CD4-positive, alpha-beta memory T cell (primary cell): Measurements from ENCODE around the gene ZDHHC1. TPM values are rescaled to one million over a fixed set of nuclear protein-coding genes. Genes with fewer than 3 reads are reported as not detected.
"Not testable (repeated sequence)": the region's sequence is repeated elsewhere in the genome, so short reads cannot be mapped to it uniquely, and the experiment has no call there.

ENCODE experiments used
- CTCF ChIA-PET: fragments of 350-600 bp; sonication (Branson Sonifier 250); formaldehyde crosslinking; loops from one replicate; lab custom pipeline; 2021; ENCODE audit warnings: inconsistent platforms; ENCODE audit not compliant: partially characterized antibody; lab: Charles Lee
- POLR2A ChIA-PET: fragments of 350-600 bp; sonication (Branson Sonifier 250); formaldehyde crosslinking; loops from one replicate; lab custom pipeline; 2021; ENCODE audit not compliant: partially characterized antibody; lab: Charles Lee
- DNase-seq, 5 donors: peaks; one replicate each; pipeline versions ENCODE4 v3.0.0 to v3.0.0-alpha.2; 2020 to 2022; ENCODE audit warnings: mixed read lengths in 1 of 5
- H3K27ac ChIP-seq: one replicate; pipeline ENCODE4 v1.7.0; 2013; ENCODE audit warnings: low read depth, low read length
- H3K27me3 ChIP-seq: 2 replicates; pipeline ENCODE4 v1.7.0; 2013; ENCODE audit warnings: mild to moderate bottlenecking, low read length, moderate library complexity; ENCODE audit not compliant: insufficient read depth
- H3K36me3 ChIP-seq: 2 replicates; pipeline ENCODE4 v1.7.0; 2013; ENCODE audit warnings: mild to moderate bottlenecking, low read length, moderate library complexity; ENCODE audit not compliant: insufficient read depth
- H3K4me1 ChIP-seq: 2 replicates; pipeline ENCODE4 v1.7.0; 2013; ENCODE audit warnings: mild to moderate bottlenecking, low read length, moderate library complexity; ENCODE audit not compliant: insufficient read depth
- H3K4me3 ChIP-seq, 2 donors: one replicate each; pipeline ENCODE4 v1.7.0; 2013; ENCODE audit warnings: low read length in 2 of 2, mild to moderate bottlenecking in 1 of 2
- H3K9me3 ChIP-seq, 2 donors: one replicate each; pipeline ENCODE4 v1.7.0; 2013; ENCODE audit warnings: low read length in 2 of 2, control low read depth in 1 of 2; ENCODE audit not compliant: control insufficient read depth in 1 of 2
- H3K27ac Mint-ChIP-seq, 7 donors: one replicate each; pipeline ENCODE4 v1.8.0; 2020 to 2021; ENCODE audit warnings: mixed read lengths in 7 of 7, mild to moderate bottlenecking in 6 of 7, inconsistent platforms in 3 of 7, moderate library complexity in 3 of 7
- H3K27me3 Mint-ChIP-seq, 2 donors: one replicate each; pipeline ENCODE4 v1.8.0; 2020 to 2021; ENCODE audit warnings: mixed read lengths in 2 of 2
- H3K36me3 Mint-ChIP-seq, 2 donors: one replicate each; pipeline ENCODE4 v1.8.0; 2020 to 2021; ENCODE audit warnings: mixed read lengths in 2 of 2, inconsistent platforms in 1 of 2, mild to moderate bottlenecking in 1 of 2
- H3K4me1 Mint-ChIP-seq, 4 donors: one replicate each; pipeline ENCODE4 v1.8.0; 2020 to 2021; ENCODE audit warnings: mixed read lengths in 4 of 4, mild to moderate bottlenecking in 1 of 4
- H3K4me3 Mint-ChIP-seq, 8 donors: one replicate each; pipeline ENCODE4 v1.8.0; 2020 to 2021; ENCODE audit warnings: mixed read lengths in 8 of 8, mild to moderate bottlenecking in 7 of 8, moderate library complexity in 6 of 8, inconsistent platforms in 3 of 8
- H3K9me3 Mint-ChIP-seq, 8 donors: one replicate each; pipeline ENCODE4 v1.8.0; 2020 to 2021; ENCODE audit warnings: mixed read lengths in 8 of 8, mild to moderate bottlenecking in 5 of 8, inconsistent platforms in 3 of 8, moderate library complexity in 1 of 8
- intact Hi-C: fragments of 100-400 bp; cut with micrococcal nuclease; formaldehyde crosslinking; loops from one replicate; pipeline ENCODE4 v1.15.1; 2023
- polyA plus RNA-seq, 2 donors: library from polyadenylated mRNA; unstranded; fragments of 300-500 nt; fragmentation: Illumina TruSeq; gene quantifications; one replicate each; pipeline ENCODE4 v1.2.3, GENCODE V29; 2021
- total RNA-seq, 2 experiments: library from RNA; stranded (reverse); gene quantifications; one replicate each; pipeline ENCODE4 v1.2.3, GENCODE V29; 2021

ZDHHC1 gene
- total and polyA plus RNA-seq, 4 experiments from 2014 or later, result not detected

- H3K4me3 Mint-ChIP-seq, result no peak overlapping the region
Measured at GRCh38 chr16:67388191-67388590, 28.1 kb downstream of the ZDHHC1 start.

DNA sequence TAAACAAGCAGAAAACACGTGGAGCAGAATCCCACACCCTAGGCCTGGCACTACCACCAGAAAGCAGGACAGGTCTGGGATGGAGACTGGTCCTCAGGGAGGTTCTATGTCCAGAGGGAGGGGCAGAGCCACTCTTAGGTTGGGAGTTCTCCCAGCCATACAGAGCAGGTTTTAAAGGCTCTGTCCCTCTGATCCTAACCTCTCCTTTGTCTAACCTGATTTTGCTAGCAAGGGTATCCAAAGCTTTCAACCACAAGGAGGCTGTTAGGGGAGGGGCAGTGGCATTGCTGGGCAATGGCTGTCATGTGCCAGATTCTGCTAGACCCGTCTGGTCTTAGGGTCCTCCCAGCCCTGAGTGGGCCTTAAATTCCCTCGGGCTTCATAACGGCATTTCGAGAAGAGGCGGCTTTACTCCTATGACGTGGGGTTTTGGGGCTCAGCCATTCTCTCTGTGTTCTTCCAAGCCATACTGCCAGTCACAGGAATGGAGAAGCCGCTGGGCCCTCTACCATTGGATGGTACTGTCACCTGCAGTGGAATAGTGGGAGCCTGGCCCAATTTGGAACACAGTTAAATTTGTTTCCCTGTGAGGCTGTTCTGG is 28.7 kb downstream of the ZDHHC1 start:
- no peak overlapping the region for H3K27ac ChIP-seq
- no peak overlapping the region for H3K4me3 ChIP-seq
- no peaks in the 10 kb centered on the region for H3K9me3 ChIP-seq
- Mint-ChIP-seq H3K4me1 (peaks cover 0 to 2% (median 0%) of the 10 kb centered on the region in 4 donors), H3K9me3 (no peaks in the 10 kb centered on the region), H3K27me3 (peaks cover 3 to 8% of the 10 kb centered on the region in 2 donors), H3K27ac (no peak overlapping the region), H3K36me3 (no peaks in the 10 kb centered on the region), H3K4me3 (no peak overlapping the region)
- ChIA-PET POLR2A (no interaction called here), CTCF (no interaction called here)
- intact Hi-C loops, result no loop called here
- no peaks in the 10 kb centered on the region for H3K4me1 ChIP-seq
- H3K27me3 ChIP-seq, result peaks cover under 1% of the 10 kb centered on the region
- H3K36me3 ChIP-seq, result no peaks in the 10 kb centered on the region
- DNase-seq, result no peak

More at GRCh38 chr16:67388191-67388590, 28.1 kb downstream of the ZDHHC1 start:
- Histone ChIP-seq H3K27me3 (peaks cover 4% of the 10 kb centered on the region), H3K4me3 (no peak overlapping the region), H3K9me3 (no peaks in the 10 kb centered on the region), H3K4me1 (no peaks in the 10 kb centered on the region), H3K27ac (no peak overlapping the region), H3K36me3 (no peaks in the 10 kb centered on the region)
- H3K9me3 Mint-ChIP-seq, result no peaks in the 10 kb centered on the region
- CTCF ChIA-PET, result interaction anchor here (1.1 kb wide), 1 partner anchor 14 kb away, joined by 3 read pairs; no protein-coding TSS in a partner anchor
- H3K4me1 Mint-ChIP-seq, result peaks cover 0 to 2% (median 0%) of the 10 kb centered on the region in 4 donors
- intact Hi-C loops, result no loop called here
- H3K27me3 Mint-ChIP-seq, result peaks cover 4 to 9% of the 10 kb centered on the region in 2 donors
- no peak overlapping the region for H3K27ac Mint-ChIP-seq
- no peak for DNase-seq
- POLR2A ChIA-PET, result no interaction called here
- no peaks in the 10 kb centered on the region for H3K36me3 Mint-ChIP-seq

GRCh38 chr16:67386861-67387455 is 29.3 kb downstream of the ZDHHC1 start:
- Histone ChIP-seq H3K27ac (no peak overlapping the region), H3K9me3 (no peaks in the 10 kb centered on the region), H3K4me1 (no peaks in the 10 kb centered on the region), H3K27me3 (no peaks in the 10 kb centered on the region), H3K4me3 (no peak overlapping the region), H3K36me3 (no peaks in the 10 kb centered on the region)
- intact Hi-C loops, result no loop called here
- no peak for DNase-seq
- ChIA-PET POLR2A (no interaction called here), CTCF (no interaction called here)
- peaks cover 0 to 3% of the 10 kb centered on the region in 2 donors for H3K27me3 Mint-ChIP-seq
- H3K9me3 Mint-ChIP-seq, result no peaks in the 10 kb centered on the region
- no peak overlapping the region for H3K4me3 Mint-ChIP-seq
- peak overlapping the region in 1 of 7 donors; percentile 44 for H3K27ac Mint-ChIP-seq
- no peaks in the 10 kb centered on the region for H3K36me3 Mint-ChIP-seq
- H3K4me1 Mint-ChIP-seq, result no peaks in the 10 kb centered on the region

- Mint-ChIP-seq H3K4me3 (no peak overlapping the region), H3K36me3 (no peaks in the 10 kb centered on the region), H3K4me1 (no peaks in the 10 kb centered on the region), H3K27ac (no peak overlapping the region), H3K27me3 (no peaks in the 10 kb centered on the region), H3K9me3 (no peaks in the 10 kb centered on the region)
- POLR2A ChIA-PET, result no interaction called here
- intact Hi-C loops, result no loop called here
- CTCF ChIA-PET, result no interaction called here
- Histone ChIP-seq H3K36me3 (no peaks in the 10 kb centered on the region), H3K4me1 (no peaks in the 10 kb centered on the region), H3K9me3 (no peaks in the 10 kb centered on the region), H3K27ac (no peak overlapping the region), H3K27me3 (no peaks in the 10 kb centered on the region), H3K4me3 (no peak overlapping the region)
- DNase-seq, result no peak
Measured at GRCh38 chr16:67384778-67385510, 31.3 kb downstream of the ZDHHC1 start.

GRCh38 chr16:67383284-67383683 is 33.0 kb downstream of the ZDHHC1 start:
- H3K4me1 Mint-ChIP-seq, result no peaks in the 10 kb centered on the region
- H3K36me3 ChIP-seq, result no peaks in the 10 kb centered on the region
- no peak overlapping the region for H3K4me3 ChIP-seq
- ChIA-PET CTCF (no interaction called here), POLR2A (no interaction called here)
- no peaks in the 10 kb centered on the region for H3K36me3 Mint-ChIP-seq
- no peak for DNase-seq
- H3K9me3 ChIP-seq, result no peaks in the 10 kb centered on the region
- intact Hi-C loops, result no loop called here
- no peaks in the 10 kb centered on the region for H3K4me1 ChIP-seq
- H3K4me3 Mint-ChIP-seq, result no peak overlapping the region
- no peaks in the 10 kb centered on the region for H3K9me3 Mint-ChIP-seq
- H3K27me3 ChIP-seq, result no peaks in the 10 kb centered on the region
- H3K27me3 Mint-ChIP-seq, result no peaks in the 10 kb centered on the region
- no peak overlapping the region for H3K27ac Mint-ChIP-seq
- no peak overlapping the region for H3K27ac ChIP-seq

- H3K27ac Mint-ChIP-seq, result no peak overlapping the region
- no peaks in the 10 kb centered on the region for H3K9me3 ChIP-seq
- H3K36me3 Mint-ChIP-seq, result no peaks in the 10 kb centered on the region
- POLR2A ChIA-PET, result no interaction called here
- H3K4me3 Mint-ChIP-seq, result no peak overlapping the region
- H3K27ac ChIP-seq, result no peak overlapping the region
- no peaks in the 10 kb centered on the region for H3K9me3 Mint-ChIP-seq
- CTCF ChIA-PET, result interaction anchor here (0.6 kb wide), 1 partner anchor 23 kb away, joined by 3 read pairs; no protein-coding TSS in a partner anchor
- H3K27me3 Mint-ChIP-seq, result peaks cover 0 to 8% of the 10 kb centered on the region in 2 donors
- no peaks in the 10 kb centered on the region for H3K36me3 ChIP-seq
- no peaks in the 10 kb centered on the region for H3K4me1 ChIP-seq
- intact Hi-C loops, result no loop called here
- H3K4me3 ChIP-seq, result no peak overlapping the region
- no peaks in the 10 kb centered on the region for H3K27me3 ChIP-seq
- DNase-seq, result no peak
- no peaks in the 10 kb centered on the region for H3K4me1 Mint-ChIP-seq
Measured at GRCh38 chr16:67378642-67379041, 37.6 kb downstream of the ZDHHC1 start.

DNA sequence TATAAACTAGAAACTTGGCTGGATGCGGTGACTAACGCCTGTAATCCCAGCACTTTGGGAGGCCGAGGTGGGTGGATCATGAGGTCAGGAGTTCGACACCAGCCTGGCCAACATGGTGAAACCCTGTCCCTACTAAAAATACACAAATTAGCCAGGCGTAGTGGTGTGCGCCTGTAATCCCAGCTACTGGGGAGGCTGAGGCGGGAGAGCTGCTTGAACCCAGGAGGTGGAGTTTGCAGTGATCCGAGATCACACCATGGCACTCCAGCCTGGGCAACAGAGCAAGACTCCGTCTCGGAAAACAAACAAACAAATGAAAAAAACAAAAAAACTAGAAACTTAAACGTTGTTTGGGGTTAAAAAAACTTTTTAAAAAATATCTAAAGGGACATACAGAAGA is 40.3 kb downstream of the ZDHHC1 start:
- intact Hi-C loops, H3K9me3 Mint-ChIP-seq, H3K4me1 ChIP-seq, POLR2A ChIA-PET, H3K27ac ChIP-seq, H3K9me3 ChIP-seq, H3K4me1 Mint-ChIP-seq, H3K36me3 Mint-ChIP-seq, H3K4me3 ChIP-seq, CTCF ChIA-PET, H3K27me3 ChIP-seq, H3K27ac Mint-ChIP-seq, DNase-seq, H3K4me3 Mint-ChIP-seq, H3K36me3 ChIP-seq: not testable (repeated sequence)
- H3K27me3 Mint-ChIP-seq, result peaks cover 2 to 13% of the 10 kb centered on the region in 2 donors
